ENCODE data around the gene TNFRSF18.

TNFRSF18 gene

GRCh38 chr1:1173793-1174415, 32.5 kb downstream of the TNFRSF18 start, which contains the start of gene TTLL10:
TSS of gene TTLL10 (plus strand) at chr1:1173880. CDS start at chr1:1179216, 5,336 bp downstream.
- DNase-seq = no peak

- no peak for DNase-seq
These were observed 33.2 kb downstream of the TNFRSF18 start for GRCh38 chr1:1173061-1173792.

- DNase-seq = no peak
These were observed 34.6 kb downstream of the TNFRSF18 start for GRCh38 chr1:1171546-1172340.

GRCh38 chr1:1171161-1171545, 35.2 kb downstream of the TNFRSF18 start:
- DNase-seq = no peak

- DNase-seq = no peak
These were observed 35.9 kb downstream of the TNFRSF18 start for GRCh38 chr1:1170215-1171091.

GRCh38 chr1:1169429-1170214, 36.8 kb downstream of the TNFRSF18 start:
- DNase-seq = no peak

- DNase-seq = no peak
These were observed 37.7 kb downstream of the TNFRSF18 start for GRCh38 chr1:1168451-1169411.

- DNase-seq = no peak
These were observed 38.4 kb downstream of the TNFRSF18 start for GRCh38 chr1:1167841-1168450.

GRCh38 chr1:1167398-1167821, 39.0 kb downstream of the TNFRSF18 start:
- no peak for DNase-seq

- DNase-seq = no peak
These were observed 39.6 kb downstream of the TNFRSF18 start for GRCh38 chr1:1166642-1167397.

- no peak for DNase-seq
These were observed 40.4 kb downstream of the TNFRSF18 start for GRCh38 chr1:1165900-1166421.

GRCh38 chr1:1165485-1165884, 40.9 kb downstream of the TNFRSF18 start:
- no peak for DNase-seq

- no peak for DNase-seq
These were observed 41.5 kb downstream of the TNFRSF18 start for GRCh38 chr1:1164701-1165451.

GRCh38 chr1:1164361-1164700, 42.1 kb downstream of the TNFRSF18 start:
- no peak for DNase-seq

- DNase-seq = no peak
These were observed 42.8 kb downstream of the TNFRSF18 start for GRCh38 chr1:1163538-1164070.

- no peak for DNase-seq
These were observed 43.5 kb downstream of the TNFRSF18 start for GRCh38 chr1:1162597-1163537.

- no peak for DNase-seq
These were observed 44.7 kb downstream of the TNFRSF18 start for GRCh38 chr1:1161683-1162079.

Measured in NCI-H226 (cell line).